A549 (cell line): ENCODE measurements around the gene TBX18. TPM values are rescaled to one million over a fixed set of nuclear protein-coding genes. Genes with fewer than 3 reads are reported as not detected.
A peak's percentile ranks its signal among the peaks of the same experiment; 100 is the strongest.

Source experiments
- ATAC-seq, 2 experiments: fragments of 200-7000 bp in 1 of 2; fragments of >200 bp in 1 of 2; cut with Nextera tagmentation in 1 of 2; cut with Tn5 transposase in 1 of 2; 3 replicates each; pipeline versions ENCODE4 v1.8.0 to v1.9.1; 2018 to 2020; ENCODE audit warnings: mild to moderate bottlenecking in 1 of 2, moderate library complexity in 1 of 2
- CTCF ChIA-PET: fragments of 300-600 bp; sonication (Branson Sonifier 250); formaldehyde crosslinking; extraction: SDS; loops from one replicate; lab custom pipeline; 2021; ENCODE audit warnings: antibody characterized with exemption, inconsistent platforms; lab: Yijun Ruan, JAX
- POLR2A ChIA-PET: fragments of 350-600 bp; formaldehyde crosslinking; extraction: SDS; loops from one replicate; lab custom pipeline; 2021; ENCODE audit warnings: antibody characterized with exemption, inconsistent platforms; lab: Yijun Ruan, JAX
- DNase-seq, 2 experiments: peaks; one replicate each; pipeline versions ENCODE4 v3.0.0 to v3.0.0-alpha.2; 2011 to 2016; ENCODE audit warnings: low read depth in 1 of 2, low spot score in 1 of 2
- FAIRE-seq: peaks from 2 replicates; lab custom pipeline; 2011; peaks lifted over from hg19 to GRCh38; lab: Jason Lieb, UNC
- H3K27ac ChIP-seq, 2 experiments: fragments of >200 bp; sonication (Bioruptor Twin); formaldehyde crosslinking; 3 replicates each; pipeline ENCODE4 v1.5.1; 2016 to 2017
- H3K4me1 ChIP-seq: fragments of >200 bp; sonication (Bioruptor Twin); formaldehyde crosslinking; 3 replicates; pipeline ENCODE4 v1.6.1; 2016
- H3K4me2 ChIP-seq: fragments of >200 bp; sonication (Bioruptor Twin); formaldehyde crosslinking; 3 replicates; pipeline ENCODE4 v1.6.1; 2016
- H3K4me3 ChIP-seq: fragments of >200 bp; sonication (Bioruptor Twin); formaldehyde crosslinking; 3 replicates; pipeline ENCODE4 v1.5.1; 2016
- H3K9me3 ChIP-seq: fragments of >200 bp; sonication (Bioruptor Twin); formaldehyde crosslinking; 3 replicates; pipeline ENCODE4 v1.6.1; 2016
- CBX2 ChIP-seq: fragments of 200-600 bp; sonication (generic); IDR thresholded peaks from 2 replicates; pipeline ENCODE4 v1.6.1; 2016; ENCODE audit warnings: low read depth, mild to moderate bottlenecking, borderline replicate concordance
- CEBPB ChIP-seq, 2 experiments: fragments of >200 bp in 1 of 2; sonication (Bioruptor Twin) in 1 of 2; formaldehyde crosslinking in 1 of 2; IDR thresholded peaks; 2 replicates each; pipeline ENCODE4 v1.6.1; 2012 to 2016
- FOSL2 ChIP-seq, 2 experiments: fragments of 450-650 bp in 1 of 2; fragments of >200 bp in 1 of 2; sonication (Bioruptor Twin) in 1 of 2; formaldehyde crosslinking; IDR thresholded peaks; 2 replicates each; pipeline versions ENCODE4 v1.5.0 to v1.6.1; 2016 to 2020; ENCODE audit warnings: mild to moderate bottlenecking in 1 of 2, moderate library complexity in 1 of 2
- HOXA7 ChIP-seq: fragments of 250-450 bp; sonication (Bioruptor Pico); IDR thresholded peaks from 2 replicates; pipeline ENCODE4 v1.5.0; 2020; ENCODE audit warnings: mild to moderate bottlenecking, moderate library complexity
- HOXB13 ChIP-seq: fragments of 250-450 bp; sonication (Bioruptor Pico); IDR thresholded peaks from 2 replicates; pipeline ENCODE4 v1.5.0; 2020; ENCODE audit warnings: low read depth, mild to moderate bottlenecking, moderate library complexity
- JUN ChIP-seq, 2 experiments: fragments of >200 bp; sonication (Bioruptor Twin); formaldehyde crosslinking; IDR thresholded peaks; 2 replicates in 1 of 2; 3 replicates in 1 of 2; pipeline ENCODE4 v1.6.1; 2016 to 2017
- MAFK ChIP-seq: fragments of 450-650 bp; IDR thresholded peaks from 2 replicates; pipeline ENCODE4 v1.6.1; 2014; ENCODE audit not compliant: partially characterized antibody
- MYC ChIP-seq: IDR thresholded peaks from 2 replicates; pipeline ENCODE4 v1.6.1; 2012; ENCODE audit warnings: mild to moderate bottlenecking, inconsistent platforms, low read length, improper control_type of control experiment, borderline replicate concordance
- NR3C1 ChIP-seq: fragments of >200 bp; sonication (Bioruptor Twin); formaldehyde crosslinking; IDR thresholded peaks from 3 replicates; pipeline ENCODE4 v1.6.1; 2017
- RCOR1 ChIP-seq: fragments of 150-350 bp; IDR thresholded peaks from 2 replicates; pipeline ENCODE4 v1.6.1; 2014; ENCODE audit warnings: antibody characterized with exemption, low read length, low read depth
- WGBS: methylation state at CpG from one replicate; pipeline ENCODE4 v1.1.6; 2017; ENCODE audit errors: missing lambda C conversion rate; 5-methylcytosine and 5-hydroxymethylcytosine counted together
- polyA plus RNA-seq, 4 experiments: library from polyadenylated mRNA; depleted of rRNA in 3 of 4; stranded (reverse); fragments of >200 nt; fragmentation: RNase III in 1 of 4; extraction: RNeasy Plus Mini Kit Qiagen cat#74134 plus additional on column Dnase treatment in 1 of 4; gene quantifications; 2 replicates in 3 of 4; 3 replicates in 1 of 4; pipeline ENCODE4 v1.2.3, GENCODE V29; 2011 to 2017
- TF ChIP-seq, protein P1 (sequence below): fragments of 200-600 bp; sonication (generic); IDR thresholded peaks from 2 replicates; pipeline ENCODE4 v1.6.1; 2016; ENCODE audit warnings: antibody characterized with exemption, mild to moderate bottlenecking, moderate library complexity
- TF ChIP-seq, protein P2 (sequence below): IDR thresholded peaks from 2 replicates; pipeline ENCODE4 v1.6.1; 2012; ENCODE audit warnings: low read depth, borderline replicate concordance
- TF ChIP-seq, protein P3 (sequence below): fragments of >200 bp; sonication (Bioruptor Twin); formaldehyde crosslinking; IDR thresholded peaks from 2 replicates; pipeline ENCODE4 v1.6.1; 2016
- TF ChIP-seq, protein P4 (sequence below): fragments of >200 bp; sonication (Bioruptor Twin); formaldehyde crosslinking; IDR thresholded peaks from 3 replicates; pipeline ENCODE4 v1.5.1; 2016
- TF ChIP-seq, protein P5 (sequence below): fragments of >200 bp; sonication (Bioruptor Twin); formaldehyde crosslinking; IDR thresholded peaks from 3 replicates; pipeline ENCODE4 v1.6.1; 2016
- TF ChIP-seq, protein P6 (sequence below): IDR thresholded peaks from 2 replicates; pipeline ENCODE4 v1.6.1; 2012

TBX18 gene
- polyA plus RNA-seq, 2 of the 4 experiments (the other 2 are of a cell fraction) = 20.8 to 67.4 TPM

DNA sequence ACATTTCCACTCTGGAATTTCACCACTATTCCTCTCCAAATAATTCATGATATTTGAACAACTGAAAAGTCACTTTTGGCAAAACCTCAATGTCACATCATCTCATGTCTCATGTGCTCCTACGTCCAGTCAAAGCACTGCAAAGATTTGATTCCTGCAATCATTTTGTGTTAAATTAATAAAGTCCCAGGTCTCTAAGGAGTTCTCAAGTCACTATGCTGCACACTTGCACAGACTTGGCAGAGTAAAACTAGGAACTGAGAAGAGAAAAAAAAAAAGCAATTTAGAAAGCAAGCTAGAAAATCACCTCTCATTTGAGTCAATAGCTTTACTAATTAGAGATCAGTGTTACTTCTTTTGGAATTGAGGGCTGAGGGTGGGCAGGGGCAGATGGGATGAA is 11.2 kb downstream of the TBX18 start (continued):
- TF ChIP-seq, protein P1, sequence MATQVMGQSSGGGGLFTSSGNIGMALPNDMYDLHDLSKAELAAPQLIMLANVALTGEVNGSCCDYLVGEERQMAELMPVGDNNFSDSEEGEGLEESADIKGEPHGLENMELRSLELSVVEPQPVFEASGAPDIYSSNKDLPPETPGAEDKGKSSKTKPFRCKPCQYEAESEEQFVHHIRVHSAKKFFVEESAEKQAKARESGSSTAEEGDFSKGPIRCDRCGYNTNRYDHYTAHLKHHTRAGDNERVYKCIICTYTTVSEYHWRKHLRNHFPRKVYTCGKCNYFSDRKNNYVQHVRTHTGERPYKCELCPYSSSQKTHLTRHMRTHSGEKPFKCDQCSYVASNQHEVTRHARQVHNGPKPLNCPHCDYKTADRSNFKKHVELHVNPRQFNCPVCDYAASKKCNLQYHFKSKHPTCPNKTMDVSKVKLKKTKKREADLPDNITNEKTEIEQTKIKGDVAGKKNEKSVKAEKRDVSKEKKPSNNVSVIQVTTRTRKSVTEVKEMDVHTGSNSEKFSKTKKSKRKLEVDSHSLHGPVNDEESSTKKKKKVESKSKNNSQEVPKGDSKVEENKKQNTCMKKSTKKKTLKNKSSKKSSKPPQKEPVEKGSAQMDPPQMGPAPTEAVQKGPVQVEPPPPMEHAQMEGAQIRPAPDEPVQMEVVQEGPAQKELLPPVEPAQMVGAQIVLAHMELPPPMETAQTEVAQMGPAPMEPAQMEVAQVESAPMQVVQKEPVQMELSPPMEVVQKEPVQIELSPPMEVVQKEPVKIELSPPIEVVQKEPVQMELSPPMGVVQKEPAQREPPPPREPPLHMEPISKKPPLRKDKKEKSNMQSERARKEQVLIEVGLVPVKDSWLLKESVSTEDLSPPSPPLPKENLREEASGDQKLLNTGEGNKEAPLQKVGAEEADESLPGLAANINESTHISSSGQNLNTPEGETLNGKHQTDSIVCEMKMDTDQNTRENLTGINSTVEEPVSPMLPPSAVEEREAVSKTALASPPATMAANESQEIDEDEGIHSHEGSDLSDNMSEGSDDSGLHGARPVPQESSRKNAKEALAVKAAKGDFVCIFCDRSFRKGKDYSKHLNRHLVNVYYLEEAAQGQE = no peak
- TF ChIP-seq MYC (no peak), HOXA7 (CRISPR knock-in tag) (no peak), NR3C1 (no peak), HOXB13 (CRISPR knock-in tag) (no peak), RCOR1 (no peak), MAFK (no peak), JUN (IDR thresholded peaks at IDR 0.05) (no peak)
- TF ChIP-seq, protein P2, sequence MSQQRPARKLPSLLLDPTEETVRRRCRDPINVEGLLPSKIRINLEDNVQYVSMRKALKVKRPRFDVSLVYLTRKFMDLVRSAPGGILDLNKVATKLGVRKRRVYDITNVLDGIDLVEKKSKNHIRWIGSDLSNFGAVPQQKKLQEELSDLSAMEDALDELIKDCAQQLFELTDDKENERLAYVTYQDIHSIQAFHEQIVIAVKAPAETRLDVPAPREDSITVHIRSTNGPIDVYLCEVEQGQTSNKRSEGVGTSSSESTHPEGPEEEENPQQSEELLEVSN = no peak

DNA sequence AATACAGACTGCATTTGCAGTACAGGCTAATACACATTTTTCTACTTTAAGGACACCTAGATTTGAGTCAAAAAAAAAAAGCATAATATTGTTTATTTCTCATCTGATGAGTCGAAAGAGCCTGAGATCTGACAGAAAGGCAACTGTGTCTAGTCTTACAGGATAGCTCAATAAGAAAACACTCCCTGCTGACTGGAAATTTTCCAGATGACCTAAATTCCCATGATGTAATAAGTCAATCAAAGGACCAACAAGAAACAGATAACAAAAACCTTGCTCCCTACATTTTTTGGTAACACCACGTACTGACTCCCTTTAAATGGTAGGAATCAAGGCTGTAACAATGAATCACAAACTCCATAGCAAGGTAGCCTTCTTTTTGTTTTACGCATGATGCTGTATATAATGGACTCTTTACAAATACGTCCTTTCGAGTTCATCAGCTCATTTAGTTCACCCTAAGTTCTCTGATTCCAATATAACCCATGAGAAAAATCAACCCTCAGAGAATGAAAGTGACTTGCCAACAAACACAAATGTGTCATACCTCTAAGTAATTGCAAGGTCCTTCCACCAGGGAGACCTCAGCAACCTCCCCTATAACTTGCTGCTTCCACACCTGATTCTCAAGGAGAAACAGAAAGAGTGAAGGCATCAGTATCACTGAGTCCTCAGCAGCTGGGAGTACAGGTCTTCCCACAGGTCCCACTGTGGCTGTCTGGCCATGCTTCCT is 12.1 kb downstream of the TBX18 start:
- H3K9me3 ChIP-seq = no peaks in the 10 kb centered on the region
- ATAC-seq (peak; percentile 59 to 74; a peak in 5 of 6 replicates), FAIRE-seq (no peak), DNase-seq (peak in 1 of 2 experiments; percentile 28)
- CTCF ChIA-PET = interaction anchor here (2.2 kb wide), 1 partner anchor 10 kb away, joined by 9 read pairs; no protein-coding TSS in a partner anchor
- H3K4me1 ChIP-seq = peaks cover 29% of the 10 kb centered on the region; the same call in 2 of the 3 replicates
- peak overlapping the region; percentile 22; the same call in 1 of the 3 replicates for H3K4me2 ChIP-seq
- H3K27ac ChIP-seq = no peak overlapping the region
- H3K4me3 ChIP-seq = no peak overlapping the region
- POLR2A ChIA-PET = no interaction called here
- WGBS = 76% methylated on average over 5 of the region's 5 CpGs
- TF ChIP-seq, protein P3, sequence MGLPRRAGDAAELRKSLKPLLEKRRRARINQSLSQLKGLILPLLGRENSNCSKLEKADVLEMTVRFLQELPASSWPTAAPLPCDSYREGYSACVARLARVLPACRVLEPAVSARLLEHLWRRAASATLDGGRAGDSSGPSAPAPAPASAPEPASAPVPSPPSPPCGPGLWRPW = no peak
- TF ChIP-seq CEBPB (IDR thresholded peaks at IDR 0.05) = no peak
- TF ChIP-seq, protein P4, sequence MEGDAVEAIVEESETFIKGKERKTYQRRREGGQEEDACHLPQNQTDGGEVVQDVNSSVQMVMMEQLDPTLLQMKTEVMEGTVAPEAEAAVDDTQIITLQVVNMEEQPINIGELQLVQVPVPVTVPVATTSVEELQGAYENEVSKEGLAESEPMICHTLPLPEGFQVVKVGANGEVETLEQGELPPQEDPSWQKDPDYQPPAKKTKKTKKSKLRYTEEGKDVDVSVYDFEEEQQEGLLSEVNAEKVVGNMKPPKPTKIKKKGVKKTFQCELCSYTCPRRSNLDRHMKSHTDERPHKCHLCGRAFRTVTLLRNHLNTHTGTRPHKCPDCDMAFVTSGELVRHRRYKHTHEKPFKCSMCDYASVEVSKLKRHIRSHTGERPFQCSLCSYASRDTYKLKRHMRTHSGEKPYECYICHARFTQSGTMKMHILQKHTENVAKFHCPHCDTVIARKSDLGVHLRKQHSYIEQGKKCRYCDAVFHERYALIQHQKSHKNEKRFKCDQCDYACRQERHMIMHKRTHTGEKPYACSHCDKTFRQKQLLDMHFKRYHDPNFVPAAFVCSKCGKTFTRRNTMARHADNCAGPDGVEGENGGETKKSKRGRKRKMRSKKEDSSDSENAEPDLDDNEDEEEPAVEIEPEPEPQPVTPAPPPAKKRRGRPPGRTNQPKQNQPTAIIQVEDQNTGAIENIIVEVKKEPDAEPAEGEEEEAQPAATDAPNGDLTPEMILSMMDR = no peak
- no peak for TF ChIP-seq CBX2
- TF ChIP-seq, protein P5, sequence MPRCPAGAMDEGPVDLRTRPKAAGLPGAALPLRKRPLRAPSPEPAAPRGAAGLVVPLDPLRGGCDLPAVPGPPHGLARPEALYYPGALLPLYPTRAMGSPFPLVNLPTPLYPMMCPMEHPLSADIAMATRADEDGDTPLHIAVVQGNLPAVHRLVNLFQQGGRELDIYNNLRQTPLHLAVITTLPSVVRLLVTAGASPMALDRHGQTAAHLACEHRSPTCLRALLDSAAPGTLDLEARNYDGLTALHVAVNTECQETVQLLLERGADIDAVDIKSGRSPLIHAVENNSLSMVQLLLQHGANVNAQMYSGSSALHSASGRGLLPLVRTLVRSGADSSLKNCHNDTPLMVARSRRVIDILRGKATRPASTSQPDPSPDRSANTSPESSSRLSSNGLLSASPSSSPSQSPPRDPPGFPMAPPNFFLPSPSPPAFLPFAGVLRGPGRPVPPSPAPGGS = no peak
- TF ChIP-seq, protein P6, sequence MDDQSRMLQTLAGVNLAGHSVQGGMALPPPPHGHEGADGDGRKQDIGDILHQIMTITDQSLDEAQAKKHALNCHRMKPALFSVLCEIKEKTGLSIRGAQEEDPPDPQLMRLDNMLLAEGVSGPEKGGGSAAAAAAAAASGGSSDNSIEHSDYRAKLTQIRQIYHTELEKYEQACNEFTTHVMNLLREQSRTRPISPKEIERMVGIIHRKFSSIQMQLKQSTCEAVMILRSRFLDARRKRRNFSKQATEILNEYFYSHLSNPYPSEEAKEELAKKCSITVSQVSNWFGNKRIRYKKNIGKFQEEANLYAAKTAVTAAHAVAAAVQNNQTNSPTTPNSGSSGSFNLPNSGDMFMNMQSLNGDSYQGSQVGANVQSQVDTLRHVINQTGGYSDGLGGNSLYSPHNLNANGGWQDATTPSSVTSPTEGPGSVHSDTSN = no peak
- TF ChIP-seq, protein P1 = no peak
- no peak for TF ChIP-seq FOSL2 (IDR thresholded peaks at IDR 0.05)
- no peak for TF ChIP-seq FOSL2 (CRISPR knock-in tag; IDR thresholded peaks at IDR 0.05)
